ENCODE results near the gene SOX6. TPM values are rescaled to one million over a fixed set of nuclear protein-coding genes. Genes with fewer than 3 reads are reported as not detected.

SOX6 gene
- total RNA-seq, 1 donor from 2014 or later, result 4.9 TPM

DNA sequence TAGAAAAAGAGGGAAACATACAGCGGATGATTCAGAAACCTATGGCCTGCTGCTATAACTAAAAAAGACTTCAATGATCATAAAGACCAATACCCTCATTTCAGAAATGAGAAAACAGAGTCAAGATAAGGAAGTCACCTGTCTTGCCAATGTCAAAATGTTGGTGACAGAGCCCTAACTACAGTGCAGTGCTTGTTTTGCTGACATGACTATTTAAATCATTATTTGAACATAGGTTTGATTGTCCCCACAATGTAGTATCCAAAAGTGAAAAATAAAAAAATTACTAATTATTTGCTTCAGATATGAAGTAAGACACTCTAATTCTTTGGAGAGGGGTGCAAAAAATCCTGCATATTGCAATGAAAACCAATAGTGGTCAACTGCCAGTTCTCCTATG lies 115.7 kb downstream of the SOX6 start:
- Histone ChIP-seq H3K4me3 (no peak overlapping the region), H3K27ac (no peak overlapping the region), H3K36me3 (no peaks in the 10 kb centered on the region), H3K9me3 (no peaks in the 10 kb centered on the region), H3K4me1 (no peaks in the 10 kb centered on the region), H3K27me3 (no peaks in the 10 kb centered on the region)
- intact Hi-C loops (cut with DNase I), result no loop called here
- no peak for DNase-seq (ENCODE audit: extremely low spot score in 2 of 2)
- TF ChIP-seq, protein P1, sequence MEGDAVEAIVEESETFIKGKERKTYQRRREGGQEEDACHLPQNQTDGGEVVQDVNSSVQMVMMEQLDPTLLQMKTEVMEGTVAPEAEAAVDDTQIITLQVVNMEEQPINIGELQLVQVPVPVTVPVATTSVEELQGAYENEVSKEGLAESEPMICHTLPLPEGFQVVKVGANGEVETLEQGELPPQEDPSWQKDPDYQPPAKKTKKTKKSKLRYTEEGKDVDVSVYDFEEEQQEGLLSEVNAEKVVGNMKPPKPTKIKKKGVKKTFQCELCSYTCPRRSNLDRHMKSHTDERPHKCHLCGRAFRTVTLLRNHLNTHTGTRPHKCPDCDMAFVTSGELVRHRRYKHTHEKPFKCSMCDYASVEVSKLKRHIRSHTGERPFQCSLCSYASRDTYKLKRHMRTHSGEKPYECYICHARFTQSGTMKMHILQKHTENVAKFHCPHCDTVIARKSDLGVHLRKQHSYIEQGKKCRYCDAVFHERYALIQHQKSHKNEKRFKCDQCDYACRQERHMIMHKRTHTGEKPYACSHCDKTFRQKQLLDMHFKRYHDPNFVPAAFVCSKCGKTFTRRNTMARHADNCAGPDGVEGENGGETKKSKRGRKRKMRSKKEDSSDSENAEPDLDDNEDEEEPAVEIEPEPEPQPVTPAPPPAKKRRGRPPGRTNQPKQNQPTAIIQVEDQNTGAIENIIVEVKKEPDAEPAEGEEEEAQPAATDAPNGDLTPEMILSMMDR (IDR thresholded peaks at IDR 0.05), result no peak
- no peak for TF ChIP-seq POLR2AphosphoS5 (IDR thresholded peaks at IDR 0.05; ENCODE audit: insufficient read depth in 1 of 2, low read depth in 1 of 2)

DNA sequence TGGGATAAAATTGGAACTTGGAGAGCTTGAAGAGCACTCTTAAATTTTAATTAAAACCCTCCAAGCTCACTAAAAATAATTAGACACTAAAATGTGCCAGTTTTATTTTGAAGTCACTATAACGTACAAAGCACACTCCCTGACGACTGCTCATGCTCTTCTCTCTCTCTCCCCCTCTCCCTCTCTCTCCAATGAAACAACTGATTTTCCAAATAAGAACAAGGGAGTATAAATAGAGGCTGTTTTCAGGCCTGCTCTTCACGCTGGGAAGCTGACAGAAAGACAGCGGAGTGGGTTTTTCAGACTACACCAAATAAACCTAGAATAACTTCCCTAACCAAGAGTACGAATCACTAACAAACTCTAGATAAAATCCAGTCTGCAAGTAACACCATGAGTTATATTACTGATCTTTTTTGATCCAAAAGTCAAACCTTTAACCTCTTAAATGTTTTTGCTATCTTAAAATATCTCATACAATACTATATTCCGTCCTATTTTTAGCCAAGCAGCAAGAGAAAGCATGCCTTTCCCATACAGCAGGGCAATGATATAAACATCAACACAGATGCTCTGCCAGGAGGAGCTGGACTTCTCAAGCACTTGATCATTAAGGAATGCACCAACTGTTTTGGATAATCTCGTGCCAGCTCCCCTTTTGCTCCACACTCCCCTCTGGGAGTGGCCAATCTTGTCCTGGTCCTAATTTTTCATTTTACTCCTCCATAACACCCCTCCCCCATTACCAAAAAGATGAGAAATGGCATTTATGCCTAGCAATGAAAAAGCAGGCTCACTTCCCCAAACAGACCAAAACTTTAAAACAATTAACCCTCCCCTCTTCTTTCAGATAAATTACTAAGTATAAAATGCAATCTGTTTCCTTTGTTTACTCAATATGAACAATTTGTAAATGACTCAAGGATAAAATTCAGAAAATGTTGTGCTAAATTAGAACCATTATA lies 116.9 kb downstream of the SOX6 start:
- TF ChIP-seq, protein P1 (IDR thresholded peaks at IDR 0.05), result no peak
- TF ChIP-seq POLR2A (IDR thresholded peaks at IDR 0.05), result no peak
- TF ChIP-seq POLR2AphosphoS5 (IDR thresholded peaks at IDR 0.05; ENCODE audit: insufficient read depth in 1 of 2, low read depth in 1 of 2), result no peak
- no peak overlapping the region for H3K4me3 ChIP-seq
- intact Hi-C loops (cut with DNase I), result loop anchor here (2.0 kb wide), 1 partner anchor 57 kb away; no protein-coding TSS in a partner anchor
- H3K27me3 ChIP-seq, result no peaks in the 10 kb centered on the region
- DNase-seq (ENCODE audit: extremely low spot score in 2 of 2), result no peak
- no peaks in the 10 kb centered on the region for H3K36me3 ChIP-seq
- no peak overlapping the region for H3K27ac ChIP-seq
- H3K9me3 ChIP-seq, result no peaks in the 10 kb centered on the region
- H3K4me1 ChIP-seq, result no peaks in the 10 kb centered on the region

DNA sequence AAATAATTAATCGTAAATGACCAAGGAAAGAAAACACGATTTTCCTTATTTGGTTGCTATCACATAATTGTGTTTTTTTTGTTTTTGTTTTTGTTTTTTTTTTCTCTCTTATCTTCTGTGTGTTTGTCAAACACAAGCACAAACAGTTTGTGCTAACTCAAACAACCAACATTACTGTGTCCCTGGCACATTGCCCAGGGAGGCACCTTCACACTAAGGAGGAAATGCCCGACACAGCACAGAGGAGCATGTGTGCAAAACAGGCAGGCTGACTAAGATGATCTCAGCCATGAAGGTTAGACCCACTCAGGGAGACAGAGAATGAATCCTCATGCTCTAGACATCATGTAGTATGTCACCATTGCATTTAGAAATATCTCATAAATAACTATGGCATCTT lies 130.1 kb downstream of the SOX6 start:
- intact Hi-C loops (cut with DNase I), result no loop called here
- Histone ChIP-seq H3K9me3 (no peaks in the 10 kb centered on the region), H3K4me3 (no peak overlapping the region), H3K27me3 (no peaks in the 10 kb centered on the region), H3K27ac (no peak overlapping the region), H3K4me1 (no peaks in the 10 kb centered on the region), H3K36me3 (no peaks in the 10 kb centered on the region)
- TF ChIP-seq, protein P1 (IDR thresholded peaks at IDR 0.05), result no peak
- TF ChIP-seq POLR2A (IDR thresholded peaks at IDR 0.05) (no peak), POLR2AphosphoS5 (IDR thresholded peaks at IDR 0.05; ENCODE audit: insufficient read depth in 1 of 2, low read depth in 1 of 2) (no peak)
- DNase-seq (ENCODE audit: extremely low spot score in 2 of 2), result no peak

- no peak for TF ChIP-seq POLR2A (IDR thresholded peaks at IDR 0.05)
- TF ChIP-seq, protein P1 (IDR thresholded peaks at IDR 0.05), result no peak
- no peak for TF ChIP-seq POLR2AphosphoS5 (IDR thresholded peaks at IDR 0.05; ENCODE audit: insufficient read depth in 1 of 2, low read depth in 1 of 2)
- Histone ChIP-seq H3K36me3 (no peaks in the 10 kb centered on the region), H3K4me3 (no peak overlapping the region), H3K27ac (no peak overlapping the region), H3K4me1 (no peaks in the 10 kb centered on the region), H3K27me3 (no peaks in the 10 kb centered on the region), H3K9me3 (no peaks in the 10 kb centered on the region)
- intact Hi-C loops (cut with DNase I), result no loop called here
- no peak for DNase-seq (ENCODE audit: extremely low spot score in 2 of 2)
Observed at GRCh38 chr11:16225623-16226022, 130.7 kb downstream of the SOX6 start.

DNA sequence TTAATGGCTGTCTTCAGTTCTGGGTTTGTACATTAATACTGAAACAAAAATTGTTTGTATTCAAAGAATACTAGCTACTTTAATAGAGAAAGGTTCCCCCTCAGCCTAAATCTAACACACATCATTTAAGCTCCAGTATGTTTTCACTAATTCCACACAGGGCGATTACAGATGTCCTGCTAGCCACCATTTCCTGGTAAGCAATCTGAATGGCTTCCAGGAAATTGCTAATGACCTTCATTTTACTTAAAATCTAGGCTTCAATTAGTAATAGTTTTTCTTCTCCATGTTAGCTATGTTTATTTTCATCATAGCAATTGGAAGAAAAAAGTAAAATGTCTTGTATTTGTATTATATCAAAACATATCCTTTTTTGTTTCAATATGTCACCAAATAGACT lies 132.8 kb downstream of the SOX6 start:
- Histone ChIP-seq H3K36me3 (no peaks in the 10 kb centered on the region), H3K9me3 (no peaks in the 10 kb centered on the region), H3K27me3 (no peaks in the 10 kb centered on the region), H3K27ac (no peak overlapping the region), H3K4me3 (no peak overlapping the region), H3K4me1 (no peaks in the 10 kb centered on the region)
- intact Hi-C loops (cut with DNase I), result no loop called here
- no peak for DNase-seq (ENCODE audit: extremely low spot score in 2 of 2)
- TF ChIP-seq POLR2AphosphoS5 (IDR thresholded peaks at IDR 0.05; ENCODE audit: insufficient read depth in 1 of 2, low read depth in 1 of 2) (no peak), POLR2A (IDR thresholded peaks at IDR 0.05) (no peak)
- TF ChIP-seq, protein P1 (IDR thresholded peaks at IDR 0.05), result no peak

Data from vagina (tissue), 2 donors.